HEK293T (cell line): ENCODE measurements around the gene CRYGS.

ENCODE experiments used
- BHLHE40 ChIP-seq: fragments of 450-650 bp; IDR thresholded peaks from 2 replicates; pipeline ENCODE4 v1.6.1; 2016; ENCODE audit warnings: mild to moderate bottlenecking, moderate library complexity, borderline replicate concordance
- ELF4 ChIP-seq: fragments of 450-650 bp; IDR thresholded peaks from 2 replicates; pipeline ENCODE4 v1.6.1; 2017; ENCODE audit warnings: antibody characterized with exemption
- FOXM1 ChIP-seq: fragments of 450-650 bp; IDR thresholded peaks from 2 replicates; pipeline ENCODE4 v1.6.1; 2017; ENCODE audit warnings: mild to moderate bottlenecking, borderline replicate concordance
- LEF1 ChIP-seq: fragments of 450-650 bp; IDR thresholded peaks from 2 replicates; pipeline ENCODE4 v1.6.1; 2017; ENCODE audit warnings: mild to moderate bottlenecking, borderline replicate concordance
- NFRKB ChIP-seq: fragments of 450-650 bp; IDR thresholded peaks from 2 replicates; pipeline ENCODE4 v1.6.1; 2016; ENCODE audit warnings: mild to moderate bottlenecking, moderate library complexity
- PKNOX1 ChIP-seq: fragments of 450-650 bp; IDR thresholded peaks from 2 replicates; pipeline ENCODE4 v1.6.1; 2016
- SP1 ChIP-seq: fragments of 450-650 bp; IDR thresholded peaks from 2 replicates; pipeline ENCODE4 v1.6.1; 2017
- TARDBP ChIP-seq: fragments of 450-650 bp; IDR thresholded peaks from 2 replicates; pipeline ENCODE4 v1.6.1; 2016
- ZNF384 ChIP-seq: fragments of 450-650 bp; IDR thresholded peaks from 2 replicates; pipeline ENCODE4 v1.6.1; 2016

GRCh38 chr3:186583831-186584230, 39.7 kb upstream of the CRYGS start:
- TF ChIP-seq LEF1 (no peak), FOXM1 (no peak), BHLHE40 (no peak), ELF4 (no peak), ZNF384 (no peak), SP1 (no peak), PKNOX1 (no peak), NFRKB (no peak), TARDBP (no peak)
